ENCODE data around the gene SPTSSA. TPM values are rescaled to one million over a fixed set of nuclear protein-coding genes. Genes with fewer than 3 reads are reported as not detected.
"Not testable (repeated sequence)": the region's sequence is repeated elsewhere in the genome, so short reads cannot be mapped to it uniquely, and the experiment has no call there.

SPTSSA gene
- total and polyA plus RNA-seq, 2 experiments from 2014 or later = 27.5 to 36.4 TPM

- ATAC-seq = no peak
- no peak overlapping the region for H3K4me3 Mint-ChIP-seq
- Histone ChIP-seq H3K9me2 (ENCODE audit: insufficient read depth) (0 out of 2 replicates have a peak, but pooled peaks cover 4% of the 10 kb centered on the region), H3K27ac (ENCODE audit: low read depth) (no peak overlapping the region), H4K20me1 (replicated peaks; ENCODE audit: insufficient read depth) (no peaks in the 10 kb centered on the region), H2AFZ (no peak overlapping the region), H3K36me3 (ENCODE audit: insufficient read depth) (no peaks in the 10 kb centered on the region), H3K4me3 (no peak overlapping the region), H3K4me1 (ENCODE audit: insufficient read depth) (peaks cover 6% of the 10 kb centered on the region; the same call in 1 of the 2 replicates), H3K79me2 (replicated peaks; ENCODE audit: insufficient read depth) (no peaks in the 10 kb centered on the region), H3F3A (replicated peaks; ENCODE audit: low read depth) (no peaks in the 10 kb centered on the region), H3K27me3 (ENCODE audit: insufficient read depth) (no peaks in the 10 kb centered on the region), H3K4me2 (no peak overlapping the region)
- TF ChIP-seq, protein P1, sequence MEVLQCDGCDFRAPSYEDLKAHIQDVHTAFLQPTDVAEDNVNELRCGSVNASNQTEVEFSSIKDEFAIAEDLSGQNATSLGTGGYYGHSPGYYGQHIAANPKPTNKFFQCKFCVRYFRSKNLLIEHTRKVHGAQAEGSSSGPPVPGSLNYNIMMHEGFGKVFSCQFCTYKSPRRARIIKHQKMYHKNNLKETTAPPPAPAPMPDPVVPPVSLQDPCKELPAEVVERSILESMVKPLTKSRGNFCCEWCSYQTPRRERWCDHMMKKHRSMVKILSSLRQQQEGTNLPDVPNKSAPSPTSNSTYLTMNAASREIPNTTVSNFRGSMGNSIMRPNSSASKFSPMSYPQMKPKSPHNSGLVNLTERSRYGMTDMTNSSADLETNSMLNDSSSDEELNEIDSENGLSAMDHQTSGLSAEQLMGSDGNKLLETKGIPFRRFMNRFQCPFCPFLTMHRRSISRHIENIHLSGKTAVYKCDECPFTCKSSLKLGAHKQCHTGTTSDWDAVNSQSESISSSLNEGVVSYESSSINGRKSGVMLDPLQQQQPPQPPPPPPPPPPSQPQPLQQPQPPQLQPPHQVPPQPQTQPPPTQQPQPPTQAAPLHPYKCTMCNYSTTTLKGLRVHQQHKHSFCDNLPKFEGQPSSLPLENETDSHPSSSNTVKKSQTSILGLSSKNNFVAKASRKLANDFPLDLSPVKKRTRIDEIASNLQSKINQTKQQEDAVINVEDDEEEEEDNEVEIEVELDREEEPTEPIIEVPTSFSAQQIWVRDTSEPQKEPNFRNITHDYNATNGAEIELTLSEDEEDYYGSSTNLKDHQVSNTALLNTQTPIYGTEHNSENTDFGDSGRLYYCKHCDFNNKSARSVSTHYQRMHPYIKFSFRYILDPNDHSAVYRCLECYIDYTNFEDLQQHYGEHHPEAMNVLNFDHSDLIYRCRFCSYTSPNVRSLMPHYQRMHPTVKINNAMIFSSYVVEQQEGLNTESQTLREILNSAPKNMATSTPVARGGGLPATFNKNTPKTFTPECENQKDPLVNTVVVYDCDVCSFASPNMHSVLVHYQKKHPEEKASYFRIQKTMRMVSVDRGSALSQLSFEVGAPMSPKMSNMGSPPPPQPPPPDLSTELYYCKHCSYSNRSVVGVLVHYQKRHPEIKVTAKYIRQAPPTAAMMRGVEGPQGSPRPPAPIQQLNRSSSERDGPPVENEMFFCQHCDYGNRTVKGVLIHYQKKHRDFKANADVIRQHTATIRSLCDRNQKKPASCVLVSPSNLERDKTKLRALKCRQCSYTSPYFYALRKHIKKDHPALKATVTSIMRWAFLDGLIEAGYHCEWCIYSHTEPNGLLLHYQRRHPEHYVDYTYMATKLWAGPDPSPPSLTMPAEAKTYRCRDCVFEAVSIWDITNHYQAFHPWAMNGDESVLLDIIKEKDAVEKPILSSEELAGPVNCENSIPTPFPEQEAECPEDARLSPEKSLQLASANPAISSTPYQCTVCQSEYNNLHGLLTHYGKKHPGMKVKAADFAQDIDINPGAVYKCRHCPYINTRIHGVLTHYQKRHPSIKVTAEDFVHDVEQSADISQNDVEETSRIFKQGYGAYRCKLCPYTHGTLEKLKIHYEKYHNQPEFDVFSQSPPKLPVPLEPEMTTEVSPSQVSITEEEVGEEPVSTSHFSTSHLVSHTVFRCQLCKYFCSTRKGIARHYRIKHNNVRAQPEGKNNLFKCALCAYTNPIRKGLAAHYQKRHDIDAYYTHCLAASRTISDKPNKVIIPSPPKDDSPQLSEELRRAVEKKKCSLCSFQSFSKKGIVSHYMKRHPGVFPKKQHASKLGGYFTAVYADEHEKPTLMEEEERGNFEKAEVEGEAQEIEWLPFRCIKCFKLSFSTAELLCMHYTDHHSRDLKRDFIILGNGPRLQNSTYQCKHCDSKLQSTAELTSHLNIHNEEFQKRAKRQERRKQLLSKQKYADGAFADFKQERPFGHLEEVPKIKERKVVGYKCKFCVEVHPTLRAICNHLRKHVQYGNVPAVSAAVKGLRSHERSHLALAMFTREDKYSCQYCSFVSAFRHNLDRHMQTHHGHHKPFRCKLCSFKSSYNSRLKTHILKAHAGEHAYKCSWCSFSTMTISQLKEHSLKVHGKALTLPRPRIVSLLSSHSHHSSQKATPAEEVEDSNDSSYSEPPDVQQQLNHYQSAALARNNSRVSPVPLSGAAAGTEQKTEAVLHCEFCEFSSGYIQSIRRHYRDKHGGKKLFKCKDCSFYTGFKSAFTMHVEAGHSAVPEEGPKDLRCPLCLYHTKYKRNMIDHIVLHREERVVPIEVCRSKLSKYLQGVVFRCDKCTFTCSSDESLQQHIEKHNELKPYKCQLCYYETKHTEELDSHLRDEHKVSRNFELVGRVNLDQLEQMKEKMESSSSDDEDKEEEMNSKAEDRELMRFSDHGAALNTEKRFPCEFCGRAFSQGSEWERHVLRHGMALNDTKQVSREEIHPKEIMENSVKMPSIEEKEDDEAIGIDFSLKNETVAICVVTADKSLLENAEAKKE (CRISPR knock-in tag; IDR thresholded peaks at IDR 0.05) = no peak
- TF ChIP-seq NANOG (IDR thresholded peaks at IDR 0.05; ENCODE audit: borderline replicate concordance) = no peak
- no peak for TF ChIP-seq ZNF331 (CRISPR knock-in tag; IDR thresholded peaks at IDR 0.05; ENCODE audit: low read depth)
- no peak for TF ChIP-seq CREB1 (CRISPR knock-in tag; IDR thresholded peaks at IDR 0.05; ENCODE audit: low read depth)
- TF ChIP-seq, protein P2, sequence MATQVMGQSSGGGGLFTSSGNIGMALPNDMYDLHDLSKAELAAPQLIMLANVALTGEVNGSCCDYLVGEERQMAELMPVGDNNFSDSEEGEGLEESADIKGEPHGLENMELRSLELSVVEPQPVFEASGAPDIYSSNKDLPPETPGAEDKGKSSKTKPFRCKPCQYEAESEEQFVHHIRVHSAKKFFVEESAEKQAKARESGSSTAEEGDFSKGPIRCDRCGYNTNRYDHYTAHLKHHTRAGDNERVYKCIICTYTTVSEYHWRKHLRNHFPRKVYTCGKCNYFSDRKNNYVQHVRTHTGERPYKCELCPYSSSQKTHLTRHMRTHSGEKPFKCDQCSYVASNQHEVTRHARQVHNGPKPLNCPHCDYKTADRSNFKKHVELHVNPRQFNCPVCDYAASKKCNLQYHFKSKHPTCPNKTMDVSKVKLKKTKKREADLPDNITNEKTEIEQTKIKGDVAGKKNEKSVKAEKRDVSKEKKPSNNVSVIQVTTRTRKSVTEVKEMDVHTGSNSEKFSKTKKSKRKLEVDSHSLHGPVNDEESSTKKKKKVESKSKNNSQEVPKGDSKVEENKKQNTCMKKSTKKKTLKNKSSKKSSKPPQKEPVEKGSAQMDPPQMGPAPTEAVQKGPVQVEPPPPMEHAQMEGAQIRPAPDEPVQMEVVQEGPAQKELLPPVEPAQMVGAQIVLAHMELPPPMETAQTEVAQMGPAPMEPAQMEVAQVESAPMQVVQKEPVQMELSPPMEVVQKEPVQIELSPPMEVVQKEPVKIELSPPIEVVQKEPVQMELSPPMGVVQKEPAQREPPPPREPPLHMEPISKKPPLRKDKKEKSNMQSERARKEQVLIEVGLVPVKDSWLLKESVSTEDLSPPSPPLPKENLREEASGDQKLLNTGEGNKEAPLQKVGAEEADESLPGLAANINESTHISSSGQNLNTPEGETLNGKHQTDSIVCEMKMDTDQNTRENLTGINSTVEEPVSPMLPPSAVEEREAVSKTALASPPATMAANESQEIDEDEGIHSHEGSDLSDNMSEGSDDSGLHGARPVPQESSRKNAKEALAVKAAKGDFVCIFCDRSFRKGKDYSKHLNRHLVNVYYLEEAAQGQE (IDR thresholded peaks at IDR 0.05; ENCODE audit: unreplicated experiment) = no peak
- no peak for TF ChIP-seq JUNB (IDR thresholded peaks at IDR 0.05; ENCODE audit: unreplicated experiment)
- H3K27ac Mint-ChIP-seq = no peak overlapping the region
- peaks cover 7% of the 10 kb centered on the region; the same call in 2 of the 3 replicates for H3K4me1 Mint-ChIP-seq
- peaks cover 11% of the 10 kb centered on the region; the same call in 2 of the 3 replicates for H3K9me3 Mint-ChIP-seq
- DNase-seq (ENCODE audit: low spot score) = no peak
- peaks cover 5% of the 10 kb centered on the region for H3K27me3 Mint-ChIP-seq (ENCODE audit: insufficient read depth, low read depth, poor library complexity)
- no peaks in the 10 kb centered on the region; the same call in 2 of the 3 replicates for H3K36me3 Mint-ChIP-seq (ENCODE audit: low read depth)
Measured at GRCh38 chr14:34386865-34387485, 75.1 kb downstream of the SPTSSA start.

- H3K36me3 Mint-ChIP-seq (ENCODE audit: low read depth); H4K20me1 ChIP-seq (replicated peaks; ENCODE audit: insufficient read depth); H3K9me2 ChIP-seq (ENCODE audit: insufficient read depth); H2AFZ ChIP-seq; H3K4me1 Mint-ChIP-seq; H3K79me2 ChIP-seq (replicated peaks; ENCODE audit: insufficient read depth); H3F3A ChIP-seq (replicated peaks; ENCODE audit: low read depth); H3K4me1 ChIP-seq (ENCODE audit: insufficient read depth); H3K4me3 Mint-ChIP-seq; DNase-seq (ENCODE audit: low spot score); H3K27ac Mint-ChIP-seq; H3K27me3 Mint-ChIP-seq (ENCODE audit: insufficient read depth, low read depth, poor library complexity); H3K27ac ChIP-seq (ENCODE audit: low read depth); H3K4me3 ChIP-seq; H3K27me3 ChIP-seq (ENCODE audit: insufficient read depth); ATAC-seq; H3K36me3 ChIP-seq (ENCODE audit: insufficient read depth); H3K9me3 Mint-ChIP-seq; H3K4me2 ChIP-seq: not testable (repeated sequence)
Measured at GRCh38 chr14:34385881-34386280, 76.2 kb downstream of the SPTSSA start.

Measured in GM23338 (cell line).